ENCODE measurements around the gene PDE1C. TPM values are rescaled to one million over a fixed set of nuclear protein-coding genes. Genes with fewer than 3 reads are reported as not detected.

The PDE1C gene
- total RNA-seq, 2 donors from 2014 or later, result 0.26 to 0.60 TPM

- H3K36me3 ChIP-seq (ENCODE audit: control insufficient read depth, insufficient read depth, low read length), result no peaks in the 10 kb centered on the region
- 67 to 86% methylated on average over 1 of the region's 2 CpGs for WGBS, 2 experiments (ENCODE audit: insufficient coverage in 1 of 2, insufficient read length in 1 of 2)
- H3K9me3 ChIP-seq (ENCODE audit: control insufficient read depth, low read length), result no peaks in the 10 kb centered on the region
- no peaks in the 10 kb centered on the region for H3K4me1 ChIP-seq (ENCODE audit: control insufficient read depth, insufficient read depth, low read length)
- TF ChIP-seq CTCF (conservative IDR thresholded peaks at IDR 0.05), result no peak
- Mint-ChIP-seq H3K36me3 (ENCODE audit: low read depth) (no peaks in the 10 kb centered on the region), H3K27ac (no peak overlapping the region), H3K4me3 (no peak overlapping the region), H3K4me1 (peaks cover 5% of the 10 kb centered on the region), H3K9me3 (peaks cover 1% of the 10 kb centered on the region), H3K27me3 (ENCODE audit: insufficient read depth) (peaks cover 7% of the 10 kb centered on the region)
- no peak overlapping the region for H3K4me3 ChIP-seq (ENCODE audit: low read length)
- H3K27me3 ChIP-seq (ENCODE audit: control insufficient read depth, insufficient read depth, low read length, poor library complexity, severe bottlenecking), result no peaks in the 10 kb centered on the region
- H3K27ac ChIP-seq (ENCODE audit: low read depth, low read length), result no peak overlapping the region
- DNase-seq, result no peak
- no peak overlapping the region for H3K9ac ChIP-seq (ENCODE audit: extremely low read depth, low read length, poor library complexity, severe bottlenecking)
Observed at GRCh38 chr7:31954500-31954899, 115.7 kb downstream of the PDE1C start.

GRCh38 chr7:31953432-31953831 is 116.8 kb downstream of the PDE1C start:
- Histone ChIP-seq H3K4me1 (ENCODE audit: control insufficient read depth, insufficient read depth, low read length) (no peaks in the 10 kb centered on the region), H3K9ac (ENCODE audit: extremely low read depth, low read length, poor library complexity, severe bottlenecking) (no peak overlapping the region), H3K4me3 (ENCODE audit: low read length) (no peak overlapping the region), H3K27me3 (ENCODE audit: control insufficient read depth, insufficient read depth, low read length, poor library complexity, severe bottlenecking) (no peaks in the 10 kb centered on the region), H3K36me3 (ENCODE audit: control insufficient read depth, insufficient read depth, low read length) (no peaks in the 10 kb centered on the region), H3K27ac (ENCODE audit: low read depth, low read length) (no peak overlapping the region), H3K9me3 (ENCODE audit: control insufficient read depth, low read length) (no peaks in the 10 kb centered on the region)
- Mint-ChIP-seq H3K9me3 (no peaks in the 10 kb centered on the region), H3K4me1 (peaks cover 5% of the 10 kb centered on the region), H3K4me3 (no peak overlapping the region), H3K27me3 (ENCODE audit: insufficient read depth) (peaks cover 9% of the 10 kb centered on the region), H3K36me3 (ENCODE audit: low read depth) (no peaks in the 10 kb centered on the region), H3K27ac (no peak overlapping the region)
- WGBS, 2 experiments (ENCODE audit: insufficient coverage in 1 of 2, insufficient read length in 1 of 2), result 85 to 97% methylated on average over 2 of the region's 2 CpGs
- TF ChIP-seq CTCF (conservative IDR thresholded peaks at IDR 0.05), result no peak
- no peak for DNase-seq

GRCh38 chr7:31950091-31950755 is 120.0 kb downstream of the PDE1C start:
- H3K27me3 ChIP-seq (ENCODE audit: control insufficient read depth, insufficient read depth, low read length, poor library complexity, severe bottlenecking), result no peaks in the 10 kb centered on the region
- Mint-ChIP-seq H3K4me3 (no peak overlapping the region), H3K27me3 (ENCODE audit: insufficient read depth) (peaks cover 23% of the 10 kb centered on the region), H3K36me3 (ENCODE audit: low read depth) (no peaks in the 10 kb centered on the region), H3K4me1 (peaks cover 3% of the 10 kb centered on the region), H3K27ac (no peak overlapping the region), H3K9me3 (peaks cover 17% of the 10 kb centered on the region)
- H3K9ac ChIP-seq (ENCODE audit: extremely low read depth, low read length, poor library complexity, severe bottlenecking), result no peak overlapping the region
- H3K27ac ChIP-seq (ENCODE audit: low read depth, low read length), result no peak overlapping the region
- WGBS, 2 experiments (ENCODE audit: insufficient coverage in 1 of 2, insufficient read length in 1 of 2), result 90% methylated on average over 3 of the region's 4 CpGs; no CpG with 5 or more reads in 1 of the 2 experiments
- no peak for TF ChIP-seq CTCF (conservative IDR thresholded peaks at IDR 0.05)
- peaks cover 22% of the 10 kb centered on the region for H3K9me3 ChIP-seq (ENCODE audit: control insufficient read depth, low read length)
- no peak overlapping the region for H3K4me3 ChIP-seq (ENCODE audit: low read length)
- no peak for DNase-seq
- H3K4me1 ChIP-seq (ENCODE audit: control insufficient read depth, insufficient read depth, low read length), result no peaks in the 10 kb centered on the region
- no peaks in the 10 kb centered on the region for H3K36me3 ChIP-seq (ENCODE audit: control insufficient read depth, insufficient read depth, low read length)

Measured in endodermal cell (in vitro differentiated cells).